Medulla oblongata (tissue), 1 donor: ENCODE data around the gene SLC9A7.

Source experiments
- DNase-seq: peaks from one replicate; pipeline ENCODE4 v3.0.0-alpha.2; 2015; ENCODE audit errors: extremely low spot score

The SLC9A7 gene

DNA sequence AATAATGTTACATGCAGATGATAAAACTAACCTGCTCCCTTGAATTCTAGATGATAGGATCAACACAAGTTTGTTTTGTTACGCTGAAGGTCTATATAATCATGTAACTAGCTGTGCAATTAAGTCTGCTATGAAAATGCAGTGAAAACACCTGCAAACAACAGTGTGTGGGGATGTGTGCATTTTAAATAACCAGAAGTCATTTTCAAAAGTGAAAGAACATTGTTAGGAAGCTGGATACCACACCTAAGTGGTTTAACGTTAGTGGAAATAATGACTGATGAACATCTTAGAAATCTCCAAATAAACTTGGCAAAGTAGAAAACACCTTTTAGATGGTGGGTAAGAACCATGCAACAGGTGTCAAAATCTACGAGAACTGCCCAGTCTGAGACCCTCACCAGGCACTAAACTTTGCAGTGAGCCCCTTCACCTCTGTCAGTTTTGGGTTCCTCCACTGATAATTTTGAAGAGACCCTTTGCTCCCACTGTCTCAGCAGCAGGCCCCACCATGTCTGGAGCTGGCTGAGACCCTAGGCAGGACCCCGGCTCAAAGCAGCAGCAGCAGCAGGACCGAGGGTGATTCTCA lies 148.8 kb downstream of the SLC9A7 start:
- DNase-seq = no peak

DNA sequence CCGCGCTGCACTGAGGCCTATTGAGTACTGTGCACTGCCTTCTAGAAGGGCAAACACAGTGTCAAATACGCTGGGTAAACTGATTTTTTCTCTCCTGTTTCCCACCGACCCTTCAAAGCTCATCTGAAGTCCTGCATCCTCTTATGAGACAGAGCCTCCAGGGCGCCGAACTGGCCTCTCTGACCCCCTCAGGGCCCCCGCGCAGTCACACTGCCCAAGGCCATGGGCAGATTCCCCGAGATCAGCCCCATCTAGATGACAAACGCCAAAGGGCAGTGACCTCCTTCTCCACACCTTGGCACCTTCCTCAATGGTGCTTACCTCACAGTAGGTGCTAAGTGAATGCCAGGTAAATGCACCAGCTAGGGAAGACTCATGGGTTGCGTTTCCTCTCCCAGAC lies 151.0 kb downstream of the SLC9A7 start:
- DNase-seq = no peak

DNA sequence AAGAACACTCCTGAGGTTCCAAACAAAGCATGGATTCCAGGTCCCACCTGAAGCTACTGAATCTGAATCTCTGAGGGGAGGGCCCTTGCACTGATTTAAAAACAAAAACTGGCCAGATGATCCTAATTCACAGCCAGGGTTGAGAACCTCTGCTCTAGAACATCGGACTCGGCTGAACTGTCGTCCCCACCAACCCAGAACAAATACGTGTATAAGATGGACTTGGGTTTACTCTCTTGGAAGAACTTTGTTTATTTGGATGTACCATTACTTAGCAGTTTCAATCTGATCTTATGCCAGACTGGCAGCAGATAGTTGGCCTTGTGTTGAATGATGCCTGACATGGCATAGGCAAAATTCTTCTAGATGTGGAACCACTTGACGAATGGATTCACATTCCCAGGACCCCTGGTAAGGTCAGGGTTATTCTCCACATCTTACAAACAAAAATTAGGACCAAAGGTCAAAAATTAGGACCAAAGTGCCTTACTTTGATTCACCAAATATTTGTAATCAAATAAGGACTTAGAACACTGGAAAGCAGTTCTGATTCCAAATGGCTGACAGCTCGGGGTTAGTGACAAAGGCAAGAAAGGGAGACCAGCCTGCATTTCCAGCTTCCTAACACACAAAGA lies 156.3 kb downstream of the SLC9A7 start:
- DNase-seq = no peak

DNA sequence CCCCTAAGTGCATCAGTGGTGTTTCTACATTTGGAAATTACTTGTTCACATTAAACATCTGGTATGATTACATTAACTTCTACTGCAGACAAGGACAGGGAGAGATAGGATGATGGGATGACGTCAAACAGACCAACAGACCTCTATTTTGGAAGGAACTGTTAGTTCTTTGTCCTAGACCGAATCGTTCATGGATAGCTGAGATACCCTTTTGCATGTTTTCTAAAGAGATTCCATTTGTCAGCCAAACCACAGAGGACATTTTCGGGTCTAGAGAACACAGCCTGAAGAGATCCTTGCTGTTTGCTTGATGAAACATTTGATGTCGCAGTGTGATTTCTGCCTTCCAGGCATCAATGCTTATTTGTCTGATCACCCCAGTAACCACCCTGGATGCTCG lies 157.6 kb downstream of the SLC9A7 start:
- DNase-seq = no peak

DNA sequence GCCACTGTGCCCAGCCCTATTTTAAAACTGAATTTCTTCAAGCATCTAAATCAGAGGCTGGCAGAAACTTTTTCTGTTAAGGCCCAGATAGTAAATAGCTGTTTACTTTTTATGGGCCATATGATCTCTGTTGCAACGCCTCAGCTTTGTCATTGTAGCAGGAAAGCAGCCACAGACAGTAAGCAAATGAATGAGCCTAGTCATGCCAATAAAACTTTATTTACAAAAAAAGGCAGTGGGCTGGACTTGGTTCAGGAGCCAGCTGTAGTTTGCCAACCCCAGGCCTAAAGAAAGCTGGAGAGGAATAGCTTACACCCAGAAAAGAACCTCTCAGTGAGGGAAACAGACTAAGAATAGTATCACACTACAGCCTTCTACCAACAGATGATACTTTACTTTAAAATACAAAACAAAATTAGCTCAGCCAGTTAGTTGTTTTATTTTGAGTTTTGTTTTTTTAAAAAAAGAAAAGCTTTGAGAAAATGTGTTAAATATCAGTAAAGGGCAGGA lies 159.8 kb downstream of the SLC9A7 start:
- no peak for DNase-seq

DNA sequence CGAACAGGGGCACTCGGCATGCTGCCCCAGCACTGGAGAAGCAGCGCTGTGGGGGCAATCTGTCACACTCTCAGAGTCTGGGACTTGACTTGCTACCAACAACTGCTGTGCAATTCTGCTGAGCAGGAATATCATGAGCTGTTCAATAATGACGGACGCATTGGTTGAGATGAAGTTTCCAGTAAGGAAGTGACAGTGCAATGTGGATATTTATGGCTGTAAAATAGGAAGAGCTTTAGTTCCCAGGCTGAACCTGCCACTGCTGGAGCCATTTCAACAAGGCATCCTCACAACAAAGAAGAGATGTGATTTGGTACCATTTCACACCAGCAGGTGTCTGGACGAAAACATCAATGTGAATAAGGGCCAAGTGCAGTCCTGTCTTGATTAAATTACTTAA lies 161.1 kb downstream of the SLC9A7 start:
- DNase-seq = no peak

DNA sequence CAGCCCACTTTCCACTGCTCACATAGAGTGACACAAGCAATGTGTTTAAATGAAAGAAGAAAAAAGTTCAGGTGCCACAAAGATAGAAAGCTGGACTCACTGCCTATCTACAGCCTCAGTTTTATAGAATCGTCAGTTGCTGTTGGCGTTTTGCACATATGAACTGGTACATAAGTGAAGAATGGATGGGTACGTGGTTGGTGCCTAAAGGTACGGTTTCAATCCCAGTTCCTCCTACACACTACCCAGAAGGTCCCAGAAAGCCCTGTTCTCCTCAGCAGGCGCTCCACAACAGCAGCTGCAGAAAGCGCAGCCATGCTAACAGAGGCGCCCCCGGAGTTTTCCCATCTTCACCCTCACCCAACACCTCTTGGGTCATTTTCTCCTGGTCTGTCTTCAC lies 161.7 kb downstream of the SLC9A7 start:
- no peak for DNase-seq

DNA sequence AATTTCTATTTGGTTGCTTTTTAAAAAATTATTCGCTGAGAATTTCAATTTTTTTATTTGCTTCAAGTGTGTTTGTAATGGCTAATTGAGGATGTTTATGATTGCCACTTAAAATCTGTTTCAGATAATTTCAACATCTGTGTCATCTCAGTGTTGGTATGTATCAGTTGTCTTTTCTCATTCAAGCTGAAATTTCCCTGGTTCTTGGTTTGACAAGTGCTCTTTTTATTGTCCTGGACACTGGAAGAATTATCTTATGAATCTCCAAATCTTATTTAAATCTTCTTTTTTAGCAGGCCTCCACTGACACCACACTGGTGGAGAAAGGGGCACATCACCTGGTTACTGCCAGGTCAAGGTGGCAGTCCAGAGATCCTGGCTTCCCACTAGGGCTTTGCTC lies 163.8 kb downstream of the SLC9A7 start:
- DNase-seq = no peak

DNA sequence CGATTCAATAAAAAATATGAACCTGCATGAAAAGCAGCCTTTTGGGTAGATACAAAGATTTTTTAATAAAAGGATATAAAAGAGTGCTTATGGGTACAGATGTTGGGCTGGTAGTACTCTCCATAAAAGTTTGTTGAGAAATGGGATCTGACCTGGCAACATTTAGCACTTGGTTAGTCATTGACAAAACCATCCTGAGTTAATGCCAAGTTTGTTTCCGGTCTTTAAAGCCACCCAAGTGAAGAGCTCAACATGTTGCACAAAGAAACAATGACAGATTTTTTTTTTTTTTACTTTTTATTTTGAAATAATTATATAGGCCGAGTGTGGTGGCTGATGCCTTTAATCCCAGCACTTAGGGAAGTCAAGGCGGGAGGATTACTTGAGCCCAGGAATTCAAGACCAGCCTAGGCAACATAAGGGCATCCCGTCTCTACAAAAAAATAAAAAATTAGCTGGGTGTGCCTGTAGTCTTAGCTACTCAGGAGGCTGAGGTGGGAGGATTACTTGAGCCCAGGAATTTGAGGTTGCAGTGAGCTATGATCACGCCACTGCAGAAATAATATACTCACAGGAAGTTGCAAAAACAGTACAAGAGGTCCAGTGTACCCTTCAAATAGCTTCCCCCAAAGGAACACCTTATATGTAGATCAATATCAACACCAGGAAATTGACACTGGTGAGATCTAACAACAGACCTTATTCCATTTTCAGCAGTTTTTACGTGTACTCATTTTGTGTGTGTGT lies 168.8 kb downstream of the SLC9A7 start:
- DNase-seq = no peak

DNA sequence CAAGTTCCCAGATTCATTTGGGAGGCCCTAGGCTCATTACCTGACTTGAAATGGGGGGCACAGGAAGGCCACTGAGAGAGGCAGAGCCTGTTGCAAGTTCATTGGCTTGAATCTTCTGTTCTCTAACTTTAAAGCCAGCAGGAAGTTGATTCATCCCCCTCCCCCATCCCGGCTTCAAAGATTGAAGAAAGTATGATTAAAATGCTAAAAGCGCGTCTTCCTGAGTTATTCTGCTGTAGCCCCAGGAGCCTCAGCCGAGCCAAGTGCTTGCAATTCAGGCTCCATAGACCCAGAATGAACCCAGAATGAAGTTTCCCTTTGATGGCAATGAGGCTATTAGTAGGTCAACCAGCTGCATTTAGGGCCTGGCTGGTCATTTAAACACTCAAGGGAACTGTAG lies 170.7 kb downstream of the SLC9A7 start:
- no peak for DNase-seq

DNA sequence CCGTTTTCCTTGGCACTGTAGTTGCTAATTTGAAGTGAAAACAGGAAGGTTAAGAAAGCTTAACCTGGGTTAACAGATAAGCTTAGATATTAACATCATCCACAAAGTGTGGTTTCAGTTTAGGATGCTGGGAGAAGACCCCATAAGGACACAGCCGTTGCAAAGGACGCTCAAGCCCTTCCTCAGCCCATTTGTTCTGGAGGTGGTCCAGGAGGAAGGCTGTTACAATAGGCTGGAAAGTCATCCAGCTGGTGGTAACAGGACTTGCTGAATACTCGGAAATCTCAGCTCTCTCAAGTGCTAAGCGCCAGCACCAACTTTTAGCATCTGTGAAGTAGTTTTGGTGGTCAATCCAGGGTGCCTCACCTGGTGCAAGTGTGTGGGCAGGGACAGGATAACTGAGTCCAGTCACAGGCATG lies 171.2 kb downstream of the SLC9A7 start:
- DNase-seq = no peak

DNA sequence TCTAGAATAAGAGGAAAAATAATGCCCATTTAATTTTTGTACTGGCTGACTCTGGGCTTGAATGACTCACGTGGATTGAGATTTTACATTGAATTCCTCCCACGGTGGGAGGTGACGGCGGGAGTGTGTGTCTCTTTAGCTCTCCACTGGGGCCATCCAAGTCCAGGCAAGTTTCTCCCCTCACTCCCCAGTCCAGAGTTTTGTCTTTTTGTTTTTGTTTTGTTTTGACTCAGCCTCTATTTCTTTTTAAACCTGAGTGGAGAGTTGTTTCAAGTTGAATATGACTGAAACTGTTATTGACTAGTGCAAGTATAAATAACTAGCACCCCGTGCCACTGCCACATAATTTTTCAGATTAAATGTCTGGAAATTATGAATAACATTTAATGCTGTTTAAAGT lies 171.8 kb downstream of the SLC9A7 start:
- DNase-seq = no peak

DNA sequence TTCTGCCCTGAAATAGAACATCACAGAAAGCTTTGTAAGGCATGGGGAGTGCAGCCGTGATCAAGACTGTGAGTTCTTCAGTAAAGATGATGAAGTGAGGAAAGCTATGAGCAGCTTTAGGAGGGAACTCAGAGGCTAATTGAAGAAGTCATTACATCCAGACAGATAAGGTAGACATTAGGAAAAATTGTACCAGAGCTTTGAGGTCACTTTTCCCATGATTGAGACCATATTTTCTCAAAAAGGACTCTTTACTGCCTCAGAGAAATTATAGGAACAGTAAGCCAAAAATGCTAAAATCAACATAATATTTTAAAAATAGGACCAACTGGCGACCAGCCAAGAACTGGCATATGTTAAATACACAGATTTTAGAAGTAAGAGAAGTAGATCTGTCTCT lies 174.2 kb downstream of the SLC9A7 start:
- no peak for DNase-seq

DNA sequence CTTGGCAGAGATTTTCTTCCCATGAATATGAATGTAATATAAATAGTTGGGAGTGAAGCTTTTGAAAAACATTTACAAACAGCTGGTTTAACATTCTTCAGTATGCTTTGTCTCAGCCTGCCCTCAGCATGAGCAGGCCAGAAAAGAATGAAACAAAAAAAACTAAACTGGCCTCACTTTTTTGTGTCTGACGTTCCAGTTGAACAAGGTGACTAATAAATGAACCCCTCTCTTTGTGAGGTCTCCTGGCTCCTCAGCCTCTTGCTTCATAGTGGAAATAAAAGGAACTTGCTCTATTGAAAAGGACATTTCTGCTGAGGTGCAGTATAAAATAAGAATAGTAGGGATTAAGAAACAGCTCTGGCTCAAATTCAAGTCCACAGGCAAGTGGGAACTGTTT lies 176.0 kb downstream of the SLC9A7 start:
- DNase-seq = peak; percentile 20

DNA sequence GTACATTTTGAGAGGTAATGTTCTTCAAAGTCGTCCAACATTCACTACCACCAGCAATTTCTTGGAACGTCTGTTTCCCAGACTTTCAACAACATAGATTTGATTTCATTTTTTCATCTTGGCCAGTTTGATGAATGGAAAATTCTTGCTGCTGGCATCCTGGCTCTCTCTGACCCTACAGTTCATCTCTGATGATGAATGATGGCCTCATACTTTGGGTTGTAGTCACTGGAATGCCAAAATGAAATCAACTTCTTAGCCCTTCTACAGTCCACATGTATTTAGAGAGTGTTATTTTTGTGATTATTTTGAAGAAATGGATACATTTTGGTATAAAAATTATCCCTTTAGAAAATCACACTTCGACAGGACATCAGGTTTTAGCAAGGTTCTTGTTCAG lies 176.6 kb downstream of the SLC9A7 start:
- DNase-seq = no peak

DNA sequence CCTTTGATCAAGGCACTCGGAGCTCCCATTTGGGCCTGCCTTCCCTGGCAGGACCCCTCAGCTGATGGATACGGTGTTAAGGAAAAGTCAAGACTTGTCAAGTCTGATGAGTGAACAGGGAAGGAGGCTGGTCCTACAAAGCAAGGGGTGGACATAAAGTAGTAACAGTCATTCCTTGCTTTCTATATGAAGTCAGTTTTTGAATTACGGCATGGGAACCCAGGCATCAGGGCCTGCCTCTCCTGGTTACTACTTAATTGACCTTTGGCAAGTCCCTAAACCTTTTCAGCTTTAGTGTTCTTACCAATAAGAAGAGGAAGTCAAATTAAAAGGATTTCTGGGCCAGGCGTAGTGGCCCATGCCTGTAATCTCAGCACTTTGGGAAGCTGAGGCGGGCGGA lies 178.3 kb downstream of the SLC9A7 start:
- no peak for DNase-seq

DNA sequence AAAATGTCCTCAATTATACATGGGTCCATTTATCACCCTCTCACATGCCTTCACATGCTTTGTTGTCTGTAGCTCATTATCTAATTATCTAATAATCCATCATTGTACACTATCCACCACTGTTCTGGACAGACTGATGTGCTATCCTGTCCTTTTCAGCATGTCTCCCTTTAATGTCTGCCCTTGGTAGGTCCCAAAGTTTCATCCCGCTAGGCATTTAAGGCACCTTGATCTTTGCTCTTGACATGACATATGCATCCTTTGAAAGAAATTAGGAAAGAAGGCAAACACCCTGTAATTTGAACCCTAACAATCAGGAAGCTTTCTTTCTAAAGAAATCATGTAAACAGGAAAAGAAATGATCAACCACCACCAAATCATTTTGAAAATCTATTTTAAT lies 179.7 kb downstream of the SLC9A7 start:
- DNase-seq = no peak

DNA sequence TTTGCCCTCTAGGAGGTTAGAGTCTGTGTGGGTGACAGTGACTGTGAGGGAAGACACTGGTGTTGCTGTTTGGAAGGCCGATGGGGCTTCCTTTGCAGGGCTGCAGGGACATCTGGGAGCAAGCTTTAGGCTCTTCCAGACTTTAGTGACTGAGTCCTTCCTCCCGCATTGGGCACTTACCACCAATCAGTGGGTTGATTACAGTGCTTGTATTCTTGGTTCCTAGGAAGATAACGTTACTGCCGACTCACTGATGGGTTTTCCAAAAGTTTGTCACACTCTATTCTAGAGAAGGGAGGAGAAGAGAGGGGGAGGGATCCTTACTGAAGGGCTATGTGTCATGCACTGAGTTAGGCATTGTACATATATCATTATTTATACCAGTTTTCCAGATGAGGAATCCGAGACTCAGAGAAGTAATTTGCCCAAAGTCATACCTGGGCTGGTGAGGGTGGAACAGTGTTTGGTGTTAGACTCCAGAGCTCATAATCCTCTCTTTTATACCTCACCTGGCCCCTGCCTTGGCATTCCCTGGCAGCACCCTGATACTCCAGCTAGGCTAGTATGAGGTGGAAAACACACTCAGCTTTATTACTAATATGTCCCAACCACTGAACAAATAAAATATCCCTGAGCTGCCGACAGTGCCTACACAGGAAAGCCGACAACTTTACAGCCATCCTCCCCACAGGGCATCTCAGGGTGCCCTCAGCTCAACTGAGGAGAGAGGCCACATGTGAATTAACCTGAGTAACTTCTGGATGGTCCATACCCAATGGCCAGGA lies 181.5 kb downstream of the SLC9A7 start:
- DNase-seq = no peak

DNA sequence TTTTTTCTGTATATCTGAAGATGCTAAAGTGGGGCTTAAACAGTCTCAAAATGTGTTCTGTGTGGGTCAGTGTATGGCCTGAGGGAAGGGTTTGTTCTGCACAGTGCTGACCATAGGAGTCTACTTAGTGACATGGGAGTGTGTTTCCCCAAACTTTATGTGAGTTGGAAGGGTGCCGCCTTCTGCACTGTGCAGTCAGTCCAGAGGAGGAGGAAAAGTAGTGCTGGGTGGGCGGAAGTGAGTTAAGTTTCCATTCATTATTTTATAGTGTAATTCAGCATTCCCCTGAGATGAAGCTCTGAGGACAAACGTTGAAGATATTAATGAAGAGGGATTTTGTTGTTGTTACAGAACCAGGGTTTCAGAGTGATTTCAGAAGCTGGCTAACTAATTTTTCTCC lies 182.5 kb downstream of the SLC9A7 start:
- DNase-seq = no peak

DNA sequence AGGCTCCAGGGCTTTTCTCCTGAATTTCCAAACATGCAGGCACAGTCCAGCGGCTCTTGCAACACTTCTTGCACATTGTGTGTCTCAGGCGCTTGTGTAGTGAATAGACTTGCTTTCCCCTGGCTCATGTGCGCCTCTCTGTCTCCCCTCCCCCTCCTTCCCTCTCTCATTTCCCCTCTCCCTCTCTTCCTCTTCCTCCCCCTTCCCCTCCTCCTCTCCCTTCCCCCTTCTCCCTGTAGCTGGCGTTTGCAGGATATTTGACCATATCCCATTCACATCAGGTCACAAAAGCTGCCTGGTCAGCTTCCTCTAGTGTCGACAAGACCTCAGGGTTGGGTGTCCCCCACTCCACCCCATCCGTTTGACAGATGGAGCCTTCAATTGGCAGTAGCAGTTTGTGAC lies 182.9 kb downstream of the SLC9A7 start:
- DNase-seq = no peak

DNA sequence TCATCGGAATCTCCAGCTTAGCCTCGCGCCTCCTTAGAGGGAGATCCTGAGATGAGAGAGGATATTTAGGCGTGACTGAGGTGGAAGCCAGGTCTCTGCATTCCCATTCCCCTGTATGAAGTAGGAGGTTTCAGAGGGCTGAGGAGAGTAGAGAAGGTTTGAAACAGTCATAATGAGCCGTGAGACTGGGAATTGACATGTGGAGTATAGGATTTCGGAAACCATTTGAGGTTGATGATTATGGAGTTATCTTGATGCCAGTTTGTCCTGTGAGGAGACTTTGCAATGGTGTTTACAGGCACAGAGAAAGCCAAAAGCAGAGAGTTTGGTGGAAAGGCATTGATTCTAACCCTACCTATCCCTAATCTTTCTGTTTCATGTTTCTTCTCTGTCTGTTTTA lies 183.3 kb downstream of the SLC9A7 start:
- no peak for DNase-seq

DNA sequence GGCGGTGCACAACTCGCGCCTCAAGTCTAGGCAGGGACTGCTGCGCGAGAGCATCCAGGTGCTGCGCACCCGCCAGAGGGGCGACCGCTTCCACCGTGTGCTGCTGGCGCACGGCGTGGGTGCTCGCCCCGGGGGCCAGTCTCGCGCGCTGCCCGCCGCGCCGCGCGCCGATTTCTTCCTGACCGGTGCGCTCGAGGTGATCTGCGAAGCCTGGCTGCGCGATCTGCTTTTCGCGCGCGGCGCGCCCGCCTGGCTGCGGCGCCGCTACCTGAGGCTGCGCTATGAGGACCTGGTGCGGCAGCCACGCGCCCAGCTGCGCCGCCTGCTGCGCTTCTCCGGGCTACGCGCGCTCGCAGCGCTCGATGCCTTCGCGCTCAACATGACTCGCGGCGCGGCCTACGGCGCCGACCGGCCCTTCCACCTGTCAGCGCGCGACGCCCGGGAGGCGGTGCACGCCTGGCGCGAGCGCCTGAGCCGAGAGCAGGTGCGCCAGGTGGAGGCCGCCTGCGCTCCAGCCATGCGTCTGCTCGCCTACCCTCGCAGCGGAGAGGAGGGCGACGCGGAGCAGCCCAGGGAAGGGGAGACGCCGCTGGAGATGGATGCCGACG lies 184.0 kb downstream of the SLC9A7 start:
- DNase-seq = no peak
